T-helper 2 cell treated with Interferon-gamma antibody and Interleukin-4, amounts not matched to agents 100 ng/mL and 5 ng/mL, for 36 hours (primary cell): ENCODE data around the gene MFN1. TPM values are rescaled to one million over a fixed set of nuclear protein-coding genes. Genes with fewer than 3 reads are reported as not detected.

Source experiments
- intact Hi-C: fragments of 100-400 bp; cut with micrococcal nuclease; formaldehyde crosslinking; loops from one replicate; pipeline ENCODE4 v1.15.1; 2023
- total RNA-seq: library from RNA; stranded (reverse); gene quantifications from 2 replicates; pipeline ENCODE4 v1.2.3, GENCODE V29; 2022

The MFN1 gene
- total RNA-seq, 1 donor from 2014 or later = 32.2 TPM

- intact Hi-C loops = no loop called here
Measured at GRCh38 chr3:179428876-179429548, 81.5 kb downstream of the MFN1 start.

GRCh38 chr3:179430277-179430870 is 82.9 kb downstream of the MFN1 start:
- intact Hi-C loops = no loop called here

GRCh38 chr3:179432021-179432420 is 84.5 kb downstream of the MFN1 start:
- intact Hi-C loops = no loop called here

- intact Hi-C loops = no loop called here
Measured at GRCh38 chr3:179432451-179432850, 84.9 kb downstream of the MFN1 start.

DNA sequence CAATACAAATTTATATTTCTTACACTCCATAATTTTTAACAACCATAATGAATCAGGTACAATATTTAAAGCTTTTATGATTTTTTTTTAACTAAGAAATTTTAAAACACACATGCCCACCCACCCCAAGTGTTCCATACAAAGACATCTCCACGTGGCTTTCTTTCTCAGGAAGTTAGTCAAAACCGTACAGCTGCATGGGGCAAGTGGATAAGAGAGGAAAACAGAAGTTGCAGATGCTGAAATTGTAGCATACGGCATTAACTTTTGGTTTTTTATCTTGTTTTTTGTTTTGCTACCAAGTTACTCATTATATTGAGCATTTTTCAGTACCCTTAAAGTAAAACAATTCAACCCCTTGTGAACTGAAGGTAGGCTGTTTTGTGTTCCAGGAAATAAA is 89.0 kb downstream of the MFN1 start:
- intact Hi-C loops = no loop called here

GRCh38 chr3:179438841-179439240 is 91.3 kb downstream of the MFN1 start:
- intact Hi-C loops = no loop called here

Other genes with a start within 250 kb of the MFN1 start
- gene PIK3CA, start 199.4 kb upstream of the MFN1 start, total RNA-seq = 20.0 and 20.8 TPM in 2 replicates
- gene KCNMB3, start 96.6 kb upstream of the MFN1 start, total RNA-seq = 1.6 and 1.7 TPM in 2 replicates
- gene ZNF639, start 24.7 kb upstream of the MFN1 start, total RNA-seq = 32.9 and 33.6 TPM in 2 replicates
- gene GNB4, start 103.8 kb downstream of the MFN1 start, total RNA-seq = 10.8 and 11.9 TPM in 2 replicates
- gene ACTL6A, start 215.2 kb downstream of the MFN1 start, total RNA-seq = 101 and 106 TPM in 2 replicates